Raji (cell line): Measurements from ENCODE around the gene NEGR1.

Experiments
- POLR2A ChIP-seq: IDR thresholded peaks from 2 replicates; pipeline ENCODE4 v1.6.1; 2011; ENCODE audit warnings: low read depth, low read length, control low read depth; ENCODE audit not compliant: insufficient read depth

Gene NEGR1

DNA sequence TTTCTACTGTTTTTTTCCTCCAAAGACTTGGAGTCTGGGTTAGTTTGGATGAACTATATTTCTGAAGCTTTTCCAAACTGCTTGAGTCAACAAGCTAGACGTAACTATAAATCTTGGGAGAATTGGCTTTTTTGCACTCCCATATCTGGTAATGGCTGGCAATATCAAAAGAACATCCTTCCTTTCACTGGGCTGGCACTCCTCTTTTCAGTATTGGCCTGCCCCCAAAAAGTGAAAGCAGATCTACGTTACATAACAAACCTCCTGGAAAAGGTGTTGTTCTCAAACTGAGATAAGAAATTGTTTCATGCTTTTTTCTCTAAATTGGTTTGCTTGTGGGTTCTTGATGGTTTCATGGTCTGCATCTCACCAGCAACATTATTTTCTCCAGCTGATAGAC lies 499.3 kb downstream of the NEGR1 start:
- no peak for TF ChIP-seq POLR2A

- no peak for TF ChIP-seq POLR2A
These were observed 500.9 kb downstream of the NEGR1 start for GRCh38 chr1:71781450-71781849.

- no peak for TF ChIP-seq POLR2A
These were observed 501.7 kb downstream of the NEGR1 start for GRCh38 chr1:71780681-71781080.

DNA sequence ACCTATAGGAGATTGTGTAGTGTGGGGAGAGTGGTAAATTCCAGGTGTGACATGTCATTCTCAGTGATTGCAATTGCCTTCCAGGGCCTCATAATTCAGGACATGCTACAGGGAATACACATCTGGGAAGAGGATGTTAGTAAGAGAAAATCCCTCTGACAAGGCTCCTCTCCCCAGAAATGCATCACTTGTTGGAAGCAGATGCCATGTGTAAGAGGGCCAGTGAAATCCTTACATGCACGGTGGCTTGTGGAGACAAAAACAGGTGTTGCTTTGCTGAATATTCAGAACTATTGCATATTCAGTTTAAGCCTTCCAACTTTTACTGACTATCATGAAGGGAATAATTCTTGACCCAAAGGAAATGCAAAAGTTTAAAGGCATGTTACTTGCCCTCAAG lies 503.4 kb downstream of the NEGR1 start:
- no peak for TF ChIP-seq POLR2A

GRCh38 chr1:71777094-71777493 lies 505.2 kb downstream of the NEGR1 start:
- no peak for TF ChIP-seq POLR2A

DNA sequence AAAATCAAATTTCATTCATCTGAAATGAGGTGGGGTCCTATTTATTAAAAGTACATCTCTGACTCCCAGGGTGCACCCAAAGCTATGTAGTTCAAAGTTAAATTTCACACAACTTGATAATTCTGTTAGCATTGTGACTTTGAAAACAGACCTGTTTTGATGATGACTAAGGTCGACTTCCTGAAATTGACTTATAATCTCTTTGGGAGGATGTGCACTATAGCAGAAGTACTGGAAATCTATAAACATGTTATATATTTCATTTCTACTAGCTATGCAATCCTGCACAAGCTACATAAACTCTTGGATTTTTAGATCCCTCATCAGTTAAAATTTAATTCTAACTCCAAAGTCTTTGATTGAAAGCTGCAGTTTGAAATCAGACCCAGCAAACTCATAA lies 507.6 kb downstream of the NEGR1 start:
- no peak for TF ChIP-seq POLR2A

GRCh38 chr1:71770121-71770520 lies 512.2 kb downstream of the NEGR1 start:
- no peak for TF ChIP-seq POLR2A

DNA sequence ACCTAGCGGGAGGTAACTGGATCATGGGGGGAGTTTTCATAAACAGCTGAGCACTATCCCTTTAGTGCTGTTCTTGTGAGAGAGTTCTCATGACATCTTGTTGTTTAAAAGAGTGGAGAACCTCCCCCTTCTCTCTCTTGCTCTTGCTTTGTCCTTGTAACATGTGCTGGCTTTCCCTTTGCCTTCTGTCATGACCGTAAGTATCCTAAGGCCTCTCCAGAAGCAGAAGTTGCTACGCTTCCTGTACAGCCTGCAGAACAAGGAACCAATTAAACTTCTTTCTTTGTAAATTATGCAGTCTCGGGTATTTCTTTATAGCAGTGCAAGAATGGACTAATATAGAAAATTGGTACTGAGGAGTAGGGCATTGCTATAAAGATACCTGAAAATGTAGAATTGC lies 515.6 kb downstream of the NEGR1 start:
- no peak for TF ChIP-seq POLR2A

GRCh38 chr1:71762514-71763255 lies 519.7 kb downstream of the NEGR1 start:
- TF ChIP-seq POLR2A, result no peak

DNA sequence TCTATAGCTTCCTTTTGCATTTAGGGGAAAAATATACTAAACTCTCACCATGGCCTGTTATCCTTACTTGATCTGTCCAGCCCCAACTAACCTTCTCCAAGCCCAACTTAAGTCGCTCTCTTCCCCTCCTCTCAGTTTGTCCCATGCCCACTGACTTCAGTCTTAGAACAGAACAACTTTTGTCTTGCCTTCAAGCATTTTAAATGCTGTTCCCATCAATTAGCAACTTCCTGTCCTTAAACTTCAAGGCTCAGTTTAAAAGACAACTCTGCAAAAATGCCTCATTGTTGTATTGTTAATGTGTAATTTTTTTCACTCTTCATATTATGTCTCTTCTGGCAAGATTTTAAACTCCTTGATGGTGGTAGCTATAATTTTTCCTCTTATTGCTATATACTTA lies 526.9 kb downstream of the NEGR1 start:
- no peak for TF ChIP-seq POLR2A

- TF ChIP-seq POLR2A, result no peak
These were observed 528.6 kb downstream of the NEGR1 start for GRCh38 chr1:71753746-71754145.

DNA sequence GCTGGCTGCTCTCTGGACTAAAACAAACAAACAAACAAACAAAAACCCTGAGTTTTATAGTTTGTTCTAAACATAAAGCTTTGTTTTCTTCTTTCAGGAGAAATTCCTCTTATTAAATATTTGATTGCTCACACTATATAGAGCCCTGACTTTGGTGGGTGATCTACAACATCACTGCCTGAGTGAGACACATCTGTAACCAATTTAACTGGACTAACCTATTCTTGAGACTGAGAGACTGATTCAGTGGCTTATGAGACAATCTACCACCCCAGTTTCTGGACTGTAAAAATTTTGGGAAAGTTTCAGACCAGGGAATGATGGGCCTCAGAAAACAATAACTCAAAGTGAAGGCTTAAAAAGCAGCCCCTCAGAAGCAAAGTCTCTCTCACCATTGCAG lies 537.0 kb downstream of the NEGR1 start:
- TF ChIP-seq POLR2A, result no peak

- no peak for TF ChIP-seq POLR2A
These were observed 538.5 kb downstream of the NEGR1 start for GRCh38 chr1:71743862-71744261.

DNA sequence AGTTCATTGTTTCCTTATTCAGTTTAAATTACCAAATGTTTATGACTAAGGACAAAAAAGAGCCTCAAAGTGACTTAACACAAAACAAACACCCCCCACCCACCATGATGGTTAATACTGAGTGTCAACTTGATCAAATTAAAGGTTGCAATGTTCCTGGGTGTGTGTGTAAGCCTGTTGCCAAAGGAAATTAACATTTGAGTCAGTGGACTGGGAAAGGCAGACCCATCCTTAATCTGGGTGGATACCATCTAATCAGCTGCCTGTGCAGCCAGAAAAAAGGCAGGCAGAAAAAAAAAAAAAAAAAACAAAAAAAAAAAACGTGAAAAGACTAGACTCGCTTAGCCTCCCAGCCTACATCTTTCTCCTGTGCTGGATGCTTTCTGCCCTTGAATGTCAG lies 543.4 kb downstream of the NEGR1 start:
- no peak for TF ChIP-seq POLR2A

DNA sequence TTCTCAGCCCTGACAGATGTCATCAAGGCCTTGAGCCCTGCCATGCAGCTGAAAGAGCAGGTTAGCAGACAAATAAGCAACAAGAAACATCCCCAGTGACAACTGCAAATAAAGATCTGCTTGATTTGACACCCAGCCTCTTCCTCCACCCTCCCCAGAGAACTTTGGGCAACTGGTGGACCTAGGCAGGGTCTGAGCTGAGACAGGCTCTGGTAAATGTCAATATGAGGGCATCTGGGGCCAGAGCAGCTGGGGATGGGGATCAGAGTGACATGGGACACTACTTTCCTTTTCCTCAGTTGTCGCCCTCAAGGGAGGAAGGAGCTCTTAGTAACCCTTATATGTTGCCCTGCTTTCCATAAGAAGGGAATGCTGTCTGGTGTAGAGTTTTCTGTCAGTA lies 544.1 kb downstream of the NEGR1 start:
- no peak for TF ChIP-seq POLR2A

- no peak for TF ChIP-seq POLR2A
These were observed 544.6 kb downstream of the NEGR1 start for GRCh38 chr1:71737768-71738167.

DNA sequence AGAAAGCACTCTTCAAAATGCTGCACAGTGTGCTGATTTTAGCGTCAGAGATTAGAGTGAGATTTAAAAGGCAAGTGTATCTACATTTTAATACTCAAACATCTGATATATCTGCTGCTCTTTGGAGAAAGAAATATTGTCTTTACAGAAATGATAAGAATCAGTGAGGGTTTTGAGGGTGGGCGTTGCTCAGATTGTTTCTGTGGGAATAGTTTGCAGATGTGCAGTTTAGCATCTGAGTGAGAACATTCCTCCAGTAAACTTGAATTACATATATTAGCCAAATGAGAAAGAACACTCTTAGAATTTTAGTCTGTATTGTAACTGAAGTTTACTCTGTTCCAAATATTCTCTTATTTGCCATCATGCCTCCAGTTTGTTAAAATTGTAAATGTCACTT lies 549.2 kb downstream of the NEGR1 start:
- no peak for TF ChIP-seq POLR2A

- no peak for TF ChIP-seq POLR2A
These were observed 560.8 kb downstream of the NEGR1 start for GRCh38 chr1:71721532-71721931.

GRCh38 chr1:71719330-71719729 lies 563.0 kb downstream of the NEGR1 start:
- TF ChIP-seq POLR2A, result no peak
